ENCODE results near the gene ARIH2.

DNA sequence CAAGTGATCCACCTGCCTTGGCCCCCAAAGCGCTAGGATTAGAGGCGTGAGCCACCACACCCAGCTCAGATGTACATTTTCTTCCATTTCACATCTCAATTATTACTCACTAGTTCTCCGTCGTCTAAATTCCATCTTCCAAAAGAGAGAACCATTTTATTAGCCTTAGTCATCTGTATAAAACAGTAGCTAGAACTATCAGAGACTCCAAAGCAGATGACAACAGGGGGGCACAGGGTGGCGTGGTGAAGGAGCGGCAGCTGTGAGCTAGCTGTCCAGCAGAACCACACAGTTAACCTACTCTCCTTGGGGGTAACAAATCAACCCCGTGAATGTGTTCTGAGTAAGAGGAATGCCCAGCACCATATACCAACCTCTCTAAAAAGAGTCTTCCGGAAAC lies 27.0 kb upstream of the ARIH2 start:
- TF ChIP-seq, protein P1, sequence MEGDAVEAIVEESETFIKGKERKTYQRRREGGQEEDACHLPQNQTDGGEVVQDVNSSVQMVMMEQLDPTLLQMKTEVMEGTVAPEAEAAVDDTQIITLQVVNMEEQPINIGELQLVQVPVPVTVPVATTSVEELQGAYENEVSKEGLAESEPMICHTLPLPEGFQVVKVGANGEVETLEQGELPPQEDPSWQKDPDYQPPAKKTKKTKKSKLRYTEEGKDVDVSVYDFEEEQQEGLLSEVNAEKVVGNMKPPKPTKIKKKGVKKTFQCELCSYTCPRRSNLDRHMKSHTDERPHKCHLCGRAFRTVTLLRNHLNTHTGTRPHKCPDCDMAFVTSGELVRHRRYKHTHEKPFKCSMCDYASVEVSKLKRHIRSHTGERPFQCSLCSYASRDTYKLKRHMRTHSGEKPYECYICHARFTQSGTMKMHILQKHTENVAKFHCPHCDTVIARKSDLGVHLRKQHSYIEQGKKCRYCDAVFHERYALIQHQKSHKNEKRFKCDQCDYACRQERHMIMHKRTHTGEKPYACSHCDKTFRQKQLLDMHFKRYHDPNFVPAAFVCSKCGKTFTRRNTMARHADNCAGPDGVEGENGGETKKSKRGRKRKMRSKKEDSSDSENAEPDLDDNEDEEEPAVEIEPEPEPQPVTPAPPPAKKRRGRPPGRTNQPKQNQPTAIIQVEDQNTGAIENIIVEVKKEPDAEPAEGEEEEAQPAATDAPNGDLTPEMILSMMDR (IDR thresholded peaks at IDR 0.05; ENCODE audit: extremely low read depth in 1 of 2, insufficient read depth in 1 of 2, low read depth in 1 of 2, low read length in 2 of 2) = no peak
- TF ChIP-seq, protein P2, sequence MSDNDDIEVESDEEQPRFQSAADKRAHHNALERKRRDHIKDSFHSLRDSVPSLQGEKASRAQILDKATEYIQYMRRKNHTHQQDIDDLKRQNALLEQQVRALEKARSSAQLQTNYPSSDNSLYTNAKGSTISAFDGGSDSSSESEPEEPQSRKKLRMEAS (IDR thresholded peaks at IDR 0.05; ENCODE audit: insufficient read depth, insufficient read length) = no peak
- no peak for TF ChIP-seq POLR2AphosphoS5 (IDR thresholded peaks at IDR 0.05; ENCODE audit: insufficient read depth, low read depth, low read length)
- TF ChIP-seq MYC (IDR thresholded peaks at IDR 0.05; ENCODE audit: low read depth, low read length) = no peak
- TF ChIP-seq FOS (IDR thresholded peaks at IDR 0.05; ENCODE audit: borderline replicate concordance, insufficient read depth, low read length) = no peak
- no peak for TF ChIP-seq EZH2 (IDR thresholded peaks at IDR 0.05; ENCODE audit: borderline replicate concordance, low read depth, low read length, severe bottlenecking)
- no peak for TF ChIP-seq POLR2A (IDR thresholded peaks at IDR 0.05; ENCODE audit: low read depth, low read length)
- TF ChIP-seq JUN (IDR thresholded peaks at IDR 0.05; ENCODE audit: borderline replicate concordance, insufficient read depth, insufficient read length, low read depth) = no peak
- TF ChIP-seq GATA2 (IDR thresholded peaks at IDR 0.05; ENCODE audit: insufficient read depth, insufficient read length, low read depth, low read length) = no peak

Data from endothelial cell of umbilical vein (primary cell).